Fibroblast of skin of right quadriceps (primary cell): ENCODE data around the gene CFAP77.

Source experiments
- DNase-seq: peaks from one replicate; pipeline ENCODE4 v3.0.0-alpha.2; 2013

The CFAP77 gene

GRCh38 chr9:132584601-132585560 lies 174.9 kb downstream of the CFAP77 start:
- peak; percentile 50 for DNase-seq

GRCh38 chr9:132585954-132586829 lies 176.2 kb downstream of the CFAP77 start:
- no peak for DNase-seq

- no peak for DNase-seq
Measured at GRCh38 chr9:132586830-132587591, 177.0 kb downstream of the CFAP77 start.

GRCh38 chr9:132587592-132587955 lies 177.6 kb downstream of the CFAP77 start:
- DNase-seq, result no peak

- no peak for DNase-seq
Measured at GRCh38 chr9:132588098-132588497, 178.1 kb downstream of the CFAP77 start.

- DNase-seq, result no peak
Measured at GRCh38 chr9:132588501-132589147, 178.6 kb downstream of the CFAP77 start.

GRCh38 chr9:132589148-132590036 lies 179.4 kb downstream of the CFAP77 start:
- DNase-seq, result no peak

- no peak for DNase-seq
Measured at GRCh38 chr9:132590037-132590317, 180.0 kb downstream of the CFAP77 start.

GRCh38 chr9:132590318-132591182 lies 180.5 kb downstream of the CFAP77 start:
- no peak for DNase-seq

- DNase-seq, result no peak
Measured at GRCh38 chr9:132591244-132591643, 181.2 kb downstream of the CFAP77 start.

GRCh38 chr9:132591751-132592314 lies 181.8 kb downstream of the CFAP77 start:
- DNase-seq, result no peak

GRCh38 chr9:132592451-132592850 lies 182.4 kb downstream of the CFAP77 start:
- no peak for DNase-seq

GRCh38 chr9:132594412-132594811 lies 184.4 kb downstream of the CFAP77 start:
- DNase-seq, result no peak

- DNase-seq, result no peak
Measured at GRCh38 chr9:132595319-132595718, 185.3 kb downstream of the CFAP77 start.

GRCh38 chr9:132596200-132596599 lies 186.2 kb downstream of the CFAP77 start:
- DNase-seq, result no peak

- no peak for DNase-seq
Measured at GRCh38 chr9:132597073-132597775, 187.2 kb downstream of the CFAP77 start.

- no peak for DNase-seq
Measured at GRCh38 chr9:132600326-132600984, 190.4 kb downstream of the CFAP77 start.

- no peak for DNase-seq
Measured at GRCh38 chr9:132602207-132602606, 192.2 kb downstream of the CFAP77 start.

GRCh38 chr9:132605387-132605786 lies 195.4 kb downstream of the CFAP77 start:
- DNase-seq, result no peak
